Adrenal gland (tissue), 5 donors: ENCODE data around the gene PMVK.

Experiments
- CTCF ChIP-seq, 6 experiments: fragments of 450-650 bp in 4 of 6; fragments of 200-600 bp in 2 of 6; sonication (generic) in 1 of 6; IDR thresholded peaks; 1 replicate in 5 of 6; 2 replicates in 1 of 6; pipeline versions ENCODE4 v1.5.1 to v1.8.0; 2016 to 2021; ENCODE audit warnings: antibody characterized with exemption in 6 of 6, mild to moderate bottlenecking in 2 of 6, moderate library complexity in 1 of 6
- POLR2A ChIP-seq, 2 donors: fragments of 450-650 bp; IDR thresholded peaks; one replicate each; pipeline ENCODE4 v1.6.1; 2017; ENCODE audit warnings: antibody characterized with exemption in 2 of 2, mild to moderate bottlenecking in 2 of 2, moderate library complexity in 1 of 2
- donor health status: DM: no; HTN: no; CAD: no.

GRCh38 chr1:154975409-154976059, 39.0 kb upstream of the PMVK start:
- TF ChIP-seq POLR2A (IDR thresholded peaks at IDR 0.05) (no peak), CTCF (IDR thresholded peaks at IDR 0.05) (no peak)
